22Rv1 (cell line): ENCODE data around the gene MRPL18.
"Not testable (repeated sequence)": the region's sequence is repeated elsewhere in the genome, so short reads cannot be mapped to it uniquely, and the experiment has no call there.

Source experiments
- H3K27ac ChIP-seq: fragments of 450-650 bp; 2 replicates; pipeline ENCODE4 v1.5.1; 2017
- CTCF ChIP-seq: fragments of 450-650 bp; IDR thresholded peaks from 2 replicates; pipeline ENCODE4 v1.5.1; 2017; ENCODE audit warnings: mild to moderate bottlenecking
- ZFX ChIP-seq: fragments of 450-650 bp; IDR thresholded peaks from 2 replicates; pipeline ENCODE4 v1.6.1; 2017; ENCODE audit warnings: antibody characterized with exemption, borderline replicate concordance

MRPL18 gene

GRCh38 chr6:159790149-159790955, at the start of gene MRPL18:
MRPL18 (plus strand) TSS chr6:159790467; CDS start chr6:159790588, 121 bp downstream.
- TF ChIP-seq CTCF (no peak), ZFX (no peak)
- peak within 1 kb of the TSS; percentile 93 for H3K27ac ChIP-seq

- no peak for TF ChIP-seq CTCF
- TF ChIP-seq ZFX = no peak
- H3K27ac ChIP-seq = no peak overlapping the region
Observed at GRCh38 chr6:159742165-159742564, 48.1 kb upstream of the MRPL18 start.

- TF ChIP-seq ZFX (no peak), CTCF (no peak)
- no peak overlapping the region for H3K27ac ChIP-seq
Observed at GRCh38 chr6:159745081-159745480, 45.2 kb upstream of the MRPL18 start.

- TF ChIP-seq CTCF (no peak), ZFX (no peak)
- H3K27ac ChIP-seq = no peak overlapping the region
Observed at GRCh38 chr6:159746759-159747158, 43.5 kb upstream of the MRPL18 start.

DNA sequence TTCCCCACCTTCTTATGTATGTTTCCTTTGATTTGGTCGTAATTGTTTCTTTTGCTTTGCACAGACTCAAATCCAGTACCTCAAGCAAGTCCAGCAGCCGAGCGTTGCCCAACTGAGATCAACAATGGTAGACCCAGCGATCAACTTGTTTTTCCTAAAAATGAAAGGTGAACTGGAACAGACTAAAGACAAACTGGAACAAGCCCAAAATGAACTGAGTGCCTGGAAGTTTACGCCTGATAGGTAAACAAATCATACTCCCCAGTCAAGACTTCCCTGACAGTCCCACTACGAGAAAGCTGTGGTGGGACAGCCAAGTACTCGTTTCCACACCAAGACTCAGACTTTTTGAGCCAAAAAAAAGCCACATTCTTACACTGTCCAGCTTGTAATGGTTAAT, 42.1 kb upstream of the MRPL18 start:
- not testable (repeated sequence) for H3K27ac ChIP-seq

- H3K27ac ChIP-seq = peak overlapping the region; percentile 55
- no peak for TF ChIP-seq ZFX
- no peak for TF ChIP-seq CTCF
Observed at GRCh38 chr6:159751448-159751847, 38.8 kb upstream of the MRPL18 start.

DNA sequence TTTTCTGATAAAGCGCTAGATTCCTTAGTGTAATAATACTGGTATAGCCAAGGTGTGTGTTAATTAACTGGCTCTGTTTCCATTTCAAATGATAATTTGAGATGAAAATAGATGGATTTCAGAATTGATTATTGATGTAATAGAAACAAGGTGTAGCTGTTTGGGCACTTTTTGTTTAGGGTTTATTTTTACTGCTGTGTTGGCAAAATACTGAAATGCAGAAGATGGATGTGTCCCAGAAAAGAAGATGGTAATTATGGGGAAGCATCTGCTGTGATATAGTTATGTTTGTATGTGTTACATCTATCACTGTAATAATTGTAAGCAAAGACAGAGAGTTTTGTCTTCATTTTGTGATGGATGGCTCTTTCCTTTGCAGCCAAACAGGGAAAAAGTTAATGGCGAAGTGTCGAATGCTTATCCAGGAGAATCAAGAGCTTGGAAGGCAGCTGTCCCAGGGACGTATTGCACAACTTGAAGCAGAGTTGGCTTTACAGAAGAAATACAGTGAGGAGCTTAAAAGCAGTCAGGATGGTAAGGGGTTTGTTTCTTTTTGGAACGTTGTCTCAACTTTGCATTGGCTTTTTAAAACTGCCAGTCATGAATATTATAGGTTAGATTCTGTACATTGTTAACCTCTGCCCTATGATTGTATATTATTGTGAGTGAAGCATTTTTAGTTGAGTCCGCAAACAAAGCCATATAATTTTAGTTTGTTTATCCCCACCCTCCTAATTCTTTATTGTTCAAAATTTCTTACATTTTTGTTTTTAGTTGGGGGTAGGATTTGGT, 37.0 kb upstream of the MRPL18 start:
- TF ChIP-seq ZFX (no peak), CTCF (no peak)
- H3K27ac ChIP-seq = peak overlapping the region; percentile 55
